Measurements from ENCODE around the gene WIZ.

DNA sequence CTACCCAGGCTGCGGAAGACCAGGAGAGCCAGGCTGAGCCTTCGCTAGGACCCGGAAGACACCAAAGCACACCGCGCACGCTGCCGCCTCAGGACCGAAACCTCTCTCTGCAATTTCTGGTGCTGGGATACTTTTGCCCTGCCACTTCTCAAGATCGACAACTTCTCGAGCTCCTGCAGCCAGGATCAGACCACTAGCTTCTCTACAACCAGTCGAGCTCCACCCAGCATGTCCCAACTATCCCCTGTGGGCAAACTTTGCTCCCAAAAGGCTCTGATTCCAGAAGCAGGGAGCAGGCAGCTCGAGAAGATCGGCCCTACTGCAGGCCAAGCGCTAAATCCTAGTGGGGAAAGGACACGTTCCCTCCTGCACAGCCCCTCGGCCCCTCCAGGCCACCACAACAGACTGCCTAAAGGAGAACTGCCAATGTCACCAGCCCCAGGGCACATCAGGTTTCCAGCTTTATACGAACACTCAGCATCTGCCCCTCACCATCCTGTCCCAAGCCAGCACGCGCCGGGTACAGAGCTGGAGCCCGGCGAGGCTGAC is 71.1 kb downstream of the WIZ start:
- TF ChIP-seq, protein P1, sequence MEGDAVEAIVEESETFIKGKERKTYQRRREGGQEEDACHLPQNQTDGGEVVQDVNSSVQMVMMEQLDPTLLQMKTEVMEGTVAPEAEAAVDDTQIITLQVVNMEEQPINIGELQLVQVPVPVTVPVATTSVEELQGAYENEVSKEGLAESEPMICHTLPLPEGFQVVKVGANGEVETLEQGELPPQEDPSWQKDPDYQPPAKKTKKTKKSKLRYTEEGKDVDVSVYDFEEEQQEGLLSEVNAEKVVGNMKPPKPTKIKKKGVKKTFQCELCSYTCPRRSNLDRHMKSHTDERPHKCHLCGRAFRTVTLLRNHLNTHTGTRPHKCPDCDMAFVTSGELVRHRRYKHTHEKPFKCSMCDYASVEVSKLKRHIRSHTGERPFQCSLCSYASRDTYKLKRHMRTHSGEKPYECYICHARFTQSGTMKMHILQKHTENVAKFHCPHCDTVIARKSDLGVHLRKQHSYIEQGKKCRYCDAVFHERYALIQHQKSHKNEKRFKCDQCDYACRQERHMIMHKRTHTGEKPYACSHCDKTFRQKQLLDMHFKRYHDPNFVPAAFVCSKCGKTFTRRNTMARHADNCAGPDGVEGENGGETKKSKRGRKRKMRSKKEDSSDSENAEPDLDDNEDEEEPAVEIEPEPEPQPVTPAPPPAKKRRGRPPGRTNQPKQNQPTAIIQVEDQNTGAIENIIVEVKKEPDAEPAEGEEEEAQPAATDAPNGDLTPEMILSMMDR (conservative IDR thresholded peaks at IDR 0.05; ENCODE audit: low read depth, low read length), result no peak
- TF ChIP-seq EZH2 (IDR thresholded peaks at IDR 0.05; ENCODE audit: borderline replicate concordance, low read depth, low read length, poor library complexity, severe bottlenecking), result no peak
